HG02678 (cell line): ENCODE data around the gene SLC17A5.
"Not testable (repeated sequence)": the region's sequence is repeated elsewhere in the genome, so short reads cannot be mapped to it uniquely, and the experiment has no call there.

Experiments
- ATAC-seq: cut with Tn5 transposase; IDR thresholded peaks from one replicate; pipeline ENCODE4 v1.9.1; 2021; ENCODE audit warnings: mild to moderate bottlenecking, moderate library complexity; ENCODE audit not compliant: unreplicated experiment

Gene SLC17A5

GRCh38 chr6:73618082-73618481 lies 35.7 kb downstream of the SLC17A5 start:
- not testable (repeated sequence) for ATAC-seq

- ATAC-seq: no peak
Observed at GRCh38 chr6:73614802-73615201, 39.0 kb downstream of the SLC17A5 start.

GRCh38 chr6:73613806-73614536 lies 39.8 kb downstream of the SLC17A5 start:
- no peak for ATAC-seq

- ATAC-seq: no peak
Observed at GRCh38 chr6:73612611-73613010, 41.2 kb downstream of the SLC17A5 start.

- peak; percentile 42 for ATAC-seq
Observed at GRCh38 chr6:73610444-73611275, 43.1 kb downstream of the SLC17A5 start.

GRCh38 chr6:73608761-73609160 lies 45.0 kb downstream of the SLC17A5 start:
- ATAC-seq: no peak

- ATAC-seq: no peak
Observed at GRCh38 chr6:73606428-73606827, 47.4 kb downstream of the SLC17A5 start.

GRCh38 chr6:73604461-73604860 lies 49.3 kb downstream of the SLC17A5 start:
- ATAC-seq: no peak

- no peak for ATAC-seq
Observed at GRCh38 chr6:73604020-73604419, 49.8 kb downstream of the SLC17A5 start.

GRCh38 chr6:73586416-73586974 lies 67.3 kb downstream of the SLC17A5 start:
- ATAC-seq: peak; percentile 7

- ATAC-seq: peak; percentile 88
Observed at GRCh38 chr6:73585566-73586415, 68.0 kb downstream of the SLC17A5 start.

- ATAC-seq: no peak
Observed at GRCh38 chr6:73581293-73581692, 72.5 kb downstream of the SLC17A5 start.

- ATAC-seq: peak; percentile 84
Observed at GRCh38 chr6:73580247-73581149, 73.3 kb downstream of the SLC17A5 start.

GRCh38 chr6:73579851-73580246 lies 73.9 kb downstream of the SLC17A5 start:
- peak; percentile 16 for ATAC-seq

- peak; percentile 8 for ATAC-seq
Observed at GRCh38 chr6:73579389-73579788, 74.4 kb downstream of the SLC17A5 start.

GRCh38 chr6:73577676-73578075 lies 76.1 kb downstream of the SLC17A5 start:
- ATAC-seq: no peak

GRCh38 chr6:73572531-73572930 lies 81.3 kb downstream of the SLC17A5 start:
- not testable (repeated sequence) for ATAC-seq

GRCh38 chr6:73571218-73572181 lies 82.3 kb downstream of the SLC17A5 start:
- ATAC-seq: not testable (repeated sequence)

GRCh38 chr6:73569121-73569520 lies 84.7 kb downstream of the SLC17A5 start:
- ATAC-seq: no peak
